ENCODE data around the gene GID8.

- TF ChIP-seq CTCF (IDR thresholded peaks at IDR 0.05; ENCODE audit: low read depth, low read length, missing input control) (no peak), EGR1 (IDR thresholded peaks at IDR 0.05; ENCODE audit: low read depth in 2 of 2) (no peak), REST (IDR thresholded peaks at IDR 0.05) (no peak)
Measured at GRCh38 chr20:62942456-62942855, 4.5 kb downstream of the GID8 start.

Data from liver (tissue), 3 donors.